SK-N-SH treated with all-trans-retinoic acid at 6 μM for 48 hours (cell line): ENCODE measurements around the gene ZNF552.
"Not testable (repeated sequence)": the region's sequence is repeated elsewhere in the genome, so short reads cannot be mapped to it uniquely, and the experiment has no call there.

Source experiments
- ATAC-seq: fragments of 200-7000 bp; cut with Tn5 transposase; 3 replicates; pipeline ENCODE4 v1.9.1; 2020; ENCODE audit warnings: mild to moderate bottlenecking, moderate library complexity
- ARNTL ChIP-seq: fragments of 450-650 bp; formaldehyde crosslinking; IDR thresholded peaks from 2 replicates; pipeline ENCODE4 v1.5.0; 2020; ENCODE audit warnings: low read depth, mild to moderate bottlenecking, moderate library complexity, borderline replicate concordance
- BACH2 ChIP-seq: fragments of 250-450 bp; sonication (Bioruptor Pico); IDR thresholded peaks from 2 replicates; pipeline ENCODE4 v1.9.0; 2021; ENCODE audit warnings: mild to moderate bottlenecking, borderline replicate concordance
- CREB5 ChIP-seq: fragments of 250-450 bp; sonication (Bioruptor Pico); IDR thresholded peaks from 2 replicates; pipeline ENCODE4 v1.5.1; 2020; ENCODE audit warnings: low read depth, mild to moderate bottlenecking, moderate library complexity
- CSDC2 ChIP-seq: fragments of 250-450 bp; sonication (Bioruptor Pico); IDR thresholded peaks from 2 replicates; pipeline ENCODE4 v1.5.0; 2020; ENCODE audit warnings: mild to moderate bottlenecking, moderate library complexity
- GLIS3 ChIP-seq: fragments of 250-450 bp; sonication (Bioruptor Pico); IDR thresholded peaks from 2 replicates; pipeline ENCODE4 v1.5.0; 2020; ENCODE audit warnings: mild to moderate bottlenecking, moderate library complexity
- ISL1 ChIP-seq: fragments of 250-450 bp; sonication (Bioruptor Pico); IDR thresholded peaks from 2 replicates; pipeline ENCODE4 v2.1.2; 2022; ENCODE audit warnings: mild to moderate bottlenecking, moderate library complexity
- OSR1 ChIP-seq: fragments of 250-450 bp; sonication (Bioruptor Pico); IDR thresholded peaks from 2 replicates; pipeline ENCODE4 v1.8.0; 2022; ENCODE audit warnings: moderate library complexity, mild to moderate bottlenecking, inconsistent platforms
- PATZ1 ChIP-seq: fragments of 250-450 bp; sonication (Bioruptor Pico); IDR thresholded peaks from 2 replicates; pipeline ENCODE4 v1.8.0; 2020; ENCODE audit warnings: mild to moderate bottlenecking, moderate library complexity, borderline replicate concordance
- POU6F1 ChIP-seq: fragments of 250-450 bp; sonication (Bioruptor Pico); IDR thresholded peaks from 2 replicates; pipeline ENCODE4 v1.8.0; 2021; ENCODE audit warnings: low read depth, mild to moderate bottlenecking, moderate library complexity, borderline replicate concordance
- PPARA ChIP-seq: fragments of 250-450 bp; sonication (Bioruptor Pico); IDR thresholded peaks from 2 replicates; pipeline ENCODE4 v1.5.0; 2020; ENCODE audit warnings: mild to moderate bottlenecking, borderline replicate concordance
- RARB ChIP-seq: fragments of 250-450 bp; sonication (Bioruptor Pico); IDR thresholded peaks from 2 replicates; pipeline ENCODE4 v1.8.0; 2021; ENCODE audit warnings: mild to moderate bottlenecking, moderate library complexity
- SNAI2 ChIP-seq: fragments of 250-450 bp; sonication (Bioruptor Pico); IDR thresholded peaks from 2 replicates; pipeline ENCODE4 v1.5.0; 2020; ENCODE audit warnings: mild to moderate bottlenecking, moderate library complexity
- TCF4 ChIP-seq: fragments of 250-450 bp; sonication (Bioruptor Pico); IDR thresholded peaks from 2 replicates; pipeline ENCODE4 v1.8.0; 2021; ENCODE audit warnings: mild to moderate bottlenecking, moderate library complexity, borderline replicate concordance
- TOX ChIP-seq: fragments of 250-450 bp; sonication (Bioruptor Pico); IDR thresholded peaks from 2 replicates; pipeline ENCODE4 v1.8.0; 2021; ENCODE audit warnings: mild to moderate bottlenecking, moderate library complexity, borderline replicate concordance
- TSHZ2 ChIP-seq: fragments of 250-450 bp; sonication (Bioruptor Pico); IDR thresholded peaks from 2 replicates; pipeline ENCODE4 v1.5.0; 2020; ENCODE audit warnings: mild to moderate bottlenecking, moderate library complexity
- ZC3H10 ChIP-seq: fragments of 250-450 bp; sonication (Bioruptor Pico); IDR thresholded peaks from 2 replicates; pipeline ENCODE4 v1.5.1; 2021; ENCODE audit warnings: mild to moderate bottlenecking, moderate library complexity
- ZFP3 ChIP-seq: fragments of 250-450 bp; sonication (Bioruptor Pico); IDR thresholded peaks from 2 replicates; pipeline ENCODE4 v1.5.0; 2020; ENCODE audit warnings: mild to moderate bottlenecking, moderate library complexity
- ZFP30 ChIP-seq: fragments of 450-650 bp; formaldehyde crosslinking; IDR thresholded peaks from 2 replicates; pipeline ENCODE4 v1.5.0; 2022; ENCODE audit warnings: mild to moderate bottlenecking, moderate library complexity
- ZNF565 ChIP-seq: fragments of 450-650 bp; formaldehyde crosslinking; conservative IDR thresholded peaks from 2 replicates; pipeline ENCODE4 v1.5.0; 2020; ENCODE audit warnings: low read depth, mild to moderate bottlenecking, moderate library complexity
- ZNF8 ChIP-seq: fragments of 450-650 bp; formaldehyde crosslinking; IDR thresholded peaks from 2 replicates; pipeline ENCODE4 v1.5.0; 2020; ENCODE audit warnings: mild to moderate bottlenecking, moderate library complexity

The ZNF552 gene

GRCh38 chr19:57814505-57815246, at the start of gene ZNF552:
Gene ZNF552 (minus strand): TSS chr19:57814913. CDS start chr19:57814743, 170 bp downstream.
- no peak for TF ChIP-seq SNAI2
- no peak for TF ChIP-seq ARNTL (CRISPR knock-in tag)
- TF ChIP-seq OSR1 = no peak
- TF ChIP-seq ISL1 = no peak
- TF ChIP-seq ZC3H10 = no peak
- TF ChIP-seq RARB (CRISPR knock-in tag) = no peak
- TF ChIP-seq ZFP3 = no peak
- no peak for TF ChIP-seq TCF4 (CRISPR knock-in tag)
- TF ChIP-seq TOX (CRISPR knock-in tag) = no peak
- no peak for TF ChIP-seq GLIS3 (CRISPR knock-in tag)
- TF ChIP-seq, all 23 proteins: peak for 0
- ATAC-seq = peak; percentile 95

- ATAC-seq = not testable (repeated sequence)
Observed at GRCh38 chr19:57862351-57862750, 47.6 kb upstream of the ZNF552 start.

- not testable (repeated sequence) for ATAC-seq
Observed at GRCh38 chr19:57854117-57854516, 39.4 kb upstream of the ZNF552 start.

- ATAC-seq = not testable (repeated sequence)
Observed at GRCh38 chr19:57851812-57852603, 37.3 kb upstream of the ZNF552 start.

- peak; percentile 36 for ATAC-seq
- TF ChIP-seq CSDC2 (no peak), ZNF8 (CRISPR knock-in tag) (no peak), CREB5 (CRISPR knock-in tag) (no peak), ISL1 (no peak), GLIS3 (CRISPR knock-in tag) (no peak), BACH2 (CRISPR knock-in tag) (no peak), RARB (CRISPR knock-in tag) (no peak), PATZ1 (CRISPR knock-in tag) (no peak), ZNF565 (CRISPR knock-in tag) (no peak), TSHZ2 (CRISPR knock-in tag) (no peak), TOX (CRISPR knock-in tag) (no peak), ARNTL (CRISPR knock-in tag) (no peak), POU6F1 (no peak), SNAI2 (no peak), ZC3H10 (no peak), PPARA (CRISPR knock-in tag) (no peak), OSR1 (no peak), ZFP30 (CRISPR knock-in tag) (no peak)
Observed at GRCh38 chr19:57850553-57851017, 35.9 kb upstream of the ZNF552 start.
